Left lung (tissue), 10 donors: Measurements from ENCODE around the gene CIB4. TPM values are rescaled to one million over a fixed set of nuclear protein-coding genes. Genes with fewer than 3 reads are reported as not detected.
A peak's percentile ranks its signal among the peaks of the same experiment; 100 is the strongest.

Source experiments
- ATAC-seq: fragments of 200-7000 bp; cut with Tn5 transposase; one replicate; pipeline ENCODE4 v1.9.1; 2020; ENCODE audit warnings: moderate library complexity
- DNase-seq, 4 donors: peaks; one replicate each; pipeline ENCODE4 v3.0.0-alpha.2; 2013 to 2020
- H3K27ac ChIP-seq, 2 donors: fragments of 200-600 bp; sonication (generic) in 1 of 2; one replicate each; pipeline versions ENCODE4 v1.5.0 to v1.8.0; 2020 to 2021
- H3K27me3 ChIP-seq, 2 donors: fragments of 200-600 bp; sonication (generic) in 1 of 2; one replicate each; pipeline versions ENCODE4 v1.5.0 to v1.8.0; 2020 to 2021
- H3K36me3 ChIP-seq, 2 donors: fragments of 200-600 bp; sonication (generic) in 1 of 2; one replicate each; pipeline versions ENCODE4 v1.5.0 to v1.8.0; 2020 to 2021
- H3K4me1 ChIP-seq, 2 donors: fragments of 200-600 bp; one replicate each; pipeline ENCODE4 v1.8.0; 2021
- H3K4me3 ChIP-seq, 2 donors: fragments of 200-600 bp; sonication (generic) in 1 of 2; one replicate each; pipeline versions ENCODE4 v1.5.0 to v1.8.0; 2020 to 2021; ENCODE audit warnings: mild to moderate bottlenecking in 1 of 2
- H3K9me3 ChIP-seq, 2 donors: fragments of 200-600 bp; sonication (generic) in 1 of 2; one replicate each; pipeline versions ENCODE4 v1.5.0 to v1.8.0; 2020 to 2021
- CTCF ChIP-seq, 2 donors: fragments of 200-600 bp; sonication (generic) in 1 of 2; IDR thresholded peaks; one replicate each; pipeline versions ENCODE4 v1.5.0 to v1.8.0; 2021; ENCODE audit warnings: antibody characterized with exemption in 2 of 2
- intact Hi-C, 2 donors: fragments of 100-400 bp; cut with DNase I; formaldehyde crosslinking; loops; one replicate each; pipeline versions ENCODE4 v1.11.2 to v1.14.2; 2022
- polyA plus RNA-seq, 6 donors: library from polyadenylated mRNA; unstranded; fragments of 120-200 nt; gene quantifications; one replicate each; pipeline ENCODE4 v1.2.1, GENCODE V29; 2013; ENCODE audit not compliant: insufficient read length in 6 of 6
- total RNA-seq, 2 donors: library from RNA; stranded (reverse); fragmentation: NEBNext Ultra II Directional; extraction: Animal tissue kit (Norgen Biotek cat#: 25700); gene quantifications; one replicate each; pipeline ENCODE4 v1.2.1, GENCODE V29; 2021
- donor health status: DM: no; HTN: yes; CAD: no.
- donor health status: DM: no; HTN: no; CAD: no.

The CIB4 gene
- total and polyA plus RNA-seq, 8 donors: 1.0 to 2.4 (median 1.8) TPM; not detected in 2

GRCh38 chr2:26605999-26606846 lies 34.9 kb downstream of the CIB4 start:
- Histone ChIP-seq H3K36me3 (no peaks in the 10 kb centered on the region), H3K9me3 (no peaks in the 10 kb centered on the region), H3K27me3 (peaks cover 0 to 6% of the 10 kb centered on the region in 2 donors), H3K4me1 (peaks cover 8 to 11% of the 10 kb centered on the region in 2 donors), H3K27ac (no peak overlapping the region), H3K4me3 (no peak overlapping the region)
- intact Hi-C loops: loop anchor here (2.0 to 10.0 kb wide), 2 partner anchors 139 kb away; no protein-coding TSS in a partner anchor
- DNase-seq (no peak), ATAC-seq (peak; percentile 47)
- no peak for TF ChIP-seq CTCF (IDR thresholded peaks at IDR 0.05)

GRCh38 chr2:26605195-26605998 lies 35.8 kb downstream of the CIB4 start:
- ATAC-seq (peak; percentile 86), DNase-seq (peak in 1 of 4 donors; percentile 67)
- no peaks in the 10 kb centered on the region for H3K36me3 ChIP-seq
- H3K27ac ChIP-seq: no peak overlapping the region
- H3K27me3 ChIP-seq: peaks cover 0 to 12% of the 10 kb centered on the region in 2 donors
- TF ChIP-seq CTCF (IDR thresholded peaks at IDR 0.05): peak; percentile 83 to 87
- peaks cover 3 to 11% of the 10 kb centered on the region in 2 donors for H3K4me1 ChIP-seq
- intact Hi-C loops: loop anchor here (2.0 to 10.0 kb wide), 2 partner anchors 139 kb away; no protein-coding TSS in a partner anchor
- H3K4me3 ChIP-seq: no peak overlapping the region
- H3K9me3 ChIP-seq: no peaks in the 10 kb centered on the region

GRCh38 chr2:26602575-26602974 lies 38.6 kb downstream of the CIB4 start:
- TF ChIP-seq CTCF (IDR thresholded peaks at IDR 0.05): no peak
- no peak overlapping the region for H3K27ac ChIP-seq
- H3K4me1 ChIP-seq: peaks cover 0 to 5% of the 10 kb centered on the region in 2 donors
- DNase-seq: no peak
- ATAC-seq: no peak
- H3K27me3 ChIP-seq: peaks cover 0 to 15% of the 10 kb centered on the region in 2 donors
- intact Hi-C loops: loop anchor here in 1 of 2 donors (10.0 kb wide), 1 partner anchor 142 kb away; no protein-coding TSS in a partner anchor
- no peaks in the 10 kb centered on the region for H3K9me3 ChIP-seq
- no peak overlapping the region for H3K4me3 ChIP-seq
- no peaks in the 10 kb centered on the region for H3K36me3 ChIP-seq

- no peaks in the 10 kb centered on the region for H3K4me1 ChIP-seq
- H3K9me3 ChIP-seq: no peaks in the 10 kb centered on the region
- DNase-seq (no peak), ATAC-seq (no peak)
- intact Hi-C loops: no loop called here
- TF ChIP-seq CTCF (IDR thresholded peaks at IDR 0.05): no peak
- peaks cover 0 to 32% of the 10 kb centered on the region in 2 donors for H3K27me3 ChIP-seq
- H3K36me3 ChIP-seq: no peaks in the 10 kb centered on the region
- H3K27ac ChIP-seq: no peak overlapping the region
- H3K4me3 ChIP-seq: no peak overlapping the region
Measured at GRCh38 chr2:26599387-26599786, 41.8 kb downstream of the CIB4 start.

- no peaks in the 10 kb centered on the region for H3K36me3 ChIP-seq
- no peak for ATAC-seq
Measured at GRCh38 chr2:26598996-26599373, 42.2 kb downstream of the CIB4 start.

More at GRCh38 chr2:26598996-26599373, 42.2 kb downstream of the CIB4 start:
- peaks cover 0 to 34% of the 10 kb centered on the region in 2 donors for H3K27me3 ChIP-seq
- no peak overlapping the region for H3K4me3 ChIP-seq
- TF ChIP-seq CTCF (IDR thresholded peaks at IDR 0.05): no peak
- no peaks in the 10 kb centered on the region for H3K4me1 ChIP-seq
- no peaks in the 10 kb centered on the region for H3K9me3 ChIP-seq
- no peak for DNase-seq
- H3K27ac ChIP-seq: no peak overlapping the region
- intact Hi-C loops: no loop called here
